B cell (primary cell): ENCODE results near the gene FOXO3. TPM values are rescaled to one million over a fixed set of nuclear protein-coding genes. Genes with fewer than 3 reads are reported as not detected.

Source experiments
- ATAC-seq: fragments of 200-7000 bp; cut with Tn5 transposase; one replicate; pipeline ENCODE4 v1.10.0; 2021; ENCODE audit warnings: low read depth, mild to moderate bottlenecking, moderate number of reproducible peaks, moderate library complexity
- CTCF ChIA-PET: fragments of 350-600 bp; sonication (Branson Sonifier 250); formaldehyde crosslinking; loops from one replicate; lab custom pipeline; 2021; ENCODE audit warnings: antibody characterized with exemption, inconsistent platforms; lab: Charles Lee
- POLR2A ChIA-PET: fragments of 350-600 bp; sonication (Branson Sonifier 250); formaldehyde crosslinking; loops from one replicate; lab custom pipeline; 2021; ENCODE audit warnings: antibody characterized with exemption; lab: Charles Lee
- DNase-seq: peaks from one replicate; pipeline ENCODE4 v3.0.0; 2013
- H2AFZ ChIP-seq: 2 replicates; pipeline ENCODE4 v1.6.1; 2012; ENCODE audit warnings: mild to moderate bottlenecking, low read depth, low read length; ENCODE audit not compliant: insufficient read depth, poor library complexity, severe bottlenecking
- H3K27ac ChIP-seq, 2 donors: 1 replicate in 1 of 2; 2 replicates in 1 of 2; pipeline ENCODE4 v1.5.1; 2012 to 2013; ENCODE audit warnings: low read length in 2 of 2, mild to moderate bottlenecking in 2 of 2, moderate library complexity in 1 of 2
- H3K27me3 ChIP-seq, 4 experiments: fragments of 200-600 bp in 1 of 4; sonication (generic) in 1 of 4; replicated peaks in 1 of 4; 1 replicate in 2 of 4; 2 replicates in 2 of 4; pipeline versions ENCODE4 v1.6.1 to v1.7.0; 2013 to 2016; ENCODE audit warnings: low read length in 3 of 4, mild to moderate bottlenecking in 2 of 4, mixed read lengths in 1 of 4, moderate library complexity in 1 of 4; ENCODE audit not compliant: insufficient read depth in 4 of 4, control insufficient read depth in 3 of 4; ENCODE audit errors: control extremely low read depth in 1 of 4
- H3K36me3 ChIP-seq, 2 experiments: replicated peaks in 1 of 2; 1 replicate in 1 of 2; 2 replicates in 1 of 2; pipeline versions ENCODE4 v1.6.1 to v1.7.1; 2013; ENCODE audit warnings: low read length in 1 of 2; ENCODE audit not compliant: insufficient read depth in 2 of 2, control insufficient read depth in 1 of 2; ENCODE audit errors: control extremely low read depth in 1 of 2, extremely low read depth in 1 of 2
- H3K4me1 ChIP-seq, 2 donors: fragments of 200-600 bp in 1 of 2; sonication (generic) in 1 of 2; 1 replicate in 1 of 2; 2 replicates in 1 of 2; pipeline versions ENCODE4 v1.5.1 to v1.6.1; 2013 to 2017; ENCODE audit warnings: low read length in 2 of 2; ENCODE audit not compliant: control insufficient read depth in 2 of 2, insufficient read depth in 2 of 2
- H3K4me2 ChIP-seq: replicated peaks from 2 replicates; pipeline ENCODE3; 2012; ENCODE audit warnings: mild to moderate bottlenecking, low read depth, low read length; ENCODE audit not compliant: poor library complexity, severe bottlenecking
- H3K4me3 ChIP-seq, 5 experiments: fragments of 200-600 bp in 1 of 5; sonication (generic) in 1 of 5; 1 replicate in 3 of 5; 2 replicates in 2 of 5; pipeline versions ENCODE4 v1.5.1 to v1.7.0; 2011 to 2016; ENCODE audit warnings: low read length in 4 of 5, mild to moderate bottlenecking in 4 of 5, low read depth in 2 of 5, control low read depth in 1 of 5, moderate library complexity in 1 of 5; ENCODE audit not compliant: insufficient read depth in 1 of 5; ENCODE audit errors: control extremely low read depth in 1 of 5, extremely low read depth in 1 of 5
- H3K79me2 ChIP-seq: fragments of 200-600 bp; sonication (generic); one replicate; pipeline ENCODE4 v1.6.0; 2016; ENCODE audit warnings: low read length; ENCODE audit not compliant: control insufficient read depth, insufficient read depth
- H3K9ac ChIP-seq: fragments of 200-600 bp; sonication (generic); 2 replicates; pipeline ENCODE4 v1.6.1; 2017; ENCODE audit warnings: mild to moderate bottlenecking, low read length, moderate library complexity
- H3K9me3 ChIP-seq, 3 donors: one replicate each; pipeline versions ENCODE4 v1.6.1 to v1.7.1; 2013; ENCODE audit warnings: low read length in 2 of 3; ENCODE audit not compliant: control insufficient read depth in 2 of 3, insufficient read depth in 1 of 3; ENCODE audit errors: control extremely low read depth in 1 of 3
- H4K20me1 ChIP-seq: 2 replicates; pipeline ENCODE4 v1.6.0; 2012; ENCODE audit warnings: mild to moderate bottlenecking, low read length; ENCODE audit not compliant: insufficient read depth, control insufficient read depth, poor library complexity, severe bottlenecking
- H3K27ac Mint-ChIP-seq: one replicate; pipeline ENCODE4 v1.8.0; 2021; ENCODE audit warnings: mixed read lengths
- H3K27me3 Mint-ChIP-seq: one replicate; pipeline ENCODE4 v1.8.0; 2021; ENCODE audit warnings: mixed read lengths
- H3K4me1 Mint-ChIP-seq: one replicate; pipeline ENCODE4 v1.8.0; 2021; ENCODE audit warnings: mixed read lengths
- H3K4me3 Mint-ChIP-seq: one replicate; pipeline ENCODE4 v1.8.0; 2021; ENCODE audit warnings: mixed read lengths
- H3K9me3 Mint-ChIP-seq: one replicate; pipeline ENCODE4 v1.8.0; 2022; ENCODE audit warnings: mixed read lengths; ENCODE audit not compliant: insufficient read depth
- CTCF ChIP-seq: fragments of 200-600 bp; IDR thresholded peaks from one replicate; pipeline ENCODE4 v1.8.0; 2022; ENCODE audit warnings: antibody characterized with exemption, mild to moderate bottlenecking
- EZH2 ChIP-seq: IDR thresholded peaks from 2 replicates; pipeline ENCODE4 v1.6.1; 2012; ENCODE audit warnings: borderline replicate concordance, low read depth, mild to moderate bottlenecking, moderate library complexity, low read length; ENCODE audit not compliant: insufficient read depth, poor library complexity, severe bottlenecking
- WGBS: methylation state at CpG from one replicate; pipeline ENCODE4 v1.1.5; 2013; ENCODE audit warnings: missing lambda C conversion rate; ENCODE audit not compliant: insufficient coverage; 5-methylcytosine and 5-hydroxymethylcytosine counted together
- intact Hi-C: fragments of 100-400 bp; cut with micrococcal nuclease; formaldehyde crosslinking; loops from one replicate; pipeline ENCODE4 v1.10.0; 2022
- polyA plus RNA-seq: library from polyadenylated mRNA; depleted of rRNA; stranded (reverse); fragments of >200 nt; gene quantifications from 2 replicates; pipeline ENCODE4 v1.2.3, GENCODE V29; 2012
- total RNA-seq, 2 donors: library from RNA; stranded (reverse); fragments of 120-200 nt in 1 of 2; gene quantifications; 1 replicate in 1 of 2; 2 replicates in 1 of 2; pipeline versions ENCODE4 v1.2.3 to v1.2.4, GENCODE V29; 2013 to 2022

FOXO3 gene
- total and polyA plus RNA-seq, 2 donors (not counting 1 experiment from before 2014, with no cell fraction given) = 6.0 to 16.9 TPM

GRCh38 chr6:108686896-108687295 is 126.2 kb downstream of the FOXO3 start:
- no peak for ATAC-seq
- Mint-ChIP-seq H3K4me1 (no peaks in the 10 kb centered on the region), H3K4me3 (no peak overlapping the region), H3K27ac (no peak overlapping the region), H3K27me3 (no peaks in the 10 kb centered on the region), H3K9me3 (no peaks in the 10 kb centered on the region)
- Histone ChIP-seq H3K27ac (no peak overlapping the region), H2AFZ (no peak overlapping the region), H3K79me2 (no peaks in the 10 kb centered on the region), H3K4me2 (no peak overlapping the region), H3K27me3 (no peaks in the 10 kb centered on the region), H4K20me1 (no peaks in the 10 kb centered on the region), H3K36me3 (peaks cover 0 to 12% of the 10 kb centered on the region in 2 experiments), H3K9ac (no peak overlapping the region), H3K4me3 (no peak overlapping the region), H3K4me1 (no peaks in the 10 kb centered on the region), H3K9me3 (no peaks in the 10 kb centered on the region)
- CTCF ChIA-PET = no interaction called here
- DNase-seq = no peak
- POLR2A ChIA-PET = no interaction called here
- intact Hi-C loops = no loop called here
- no peak for TF ChIP-seq EZH2
- TF ChIP-seq CTCF = no peak
- 96% methylated on average over 4 of the region's 6 CpGs for whole genome bisulfite sequencing

GRCh38 chr6:108687921-108688320 is 127.2 kb downstream of the FOXO3 start:
- TF ChIP-seq EZH2 = no peak
- no peak for TF ChIP-seq CTCF
- ChIA-PET CTCF (no interaction called here), POLR2A (no interaction called here)
- Histone ChIP-seq H3K27me3 (no peaks in the 10 kb centered on the region), H3K9me3 (no peaks in the 10 kb centered on the region), H3K36me3 (peaks cover 0 to 9% of the 10 kb centered on the region in 2 experiments), H4K20me1 (no peaks in the 10 kb centered on the region), H3K4me2 (no peak overlapping the region), H3K4me1 (no peaks in the 10 kb centered on the region), H3K27ac (no peak overlapping the region), H3K79me2 (no peaks in the 10 kb centered on the region), H3K9ac (no peak overlapping the region), H2AFZ (no peak overlapping the region), H3K4me3 (no peak overlapping the region)
- DNase-seq (no peak), ATAC-seq (no peak)
- H3K9me3 Mint-ChIP-seq = no peaks in the 10 kb centered on the region
- H3K4me1 Mint-ChIP-seq = no peaks in the 10 kb centered on the region
- intact Hi-C loops = no loop called here
- WGBS = 88% methylated on average over 1 of the region's 1 CpG
- H3K27me3 Mint-ChIP-seq = no peaks in the 10 kb centered on the region
- no peak overlapping the region for H3K4me3 Mint-ChIP-seq
- no peak overlapping the region for H3K27ac Mint-ChIP-seq
